ENCODE measurements around the gene C1QTNF8.

DNA sequence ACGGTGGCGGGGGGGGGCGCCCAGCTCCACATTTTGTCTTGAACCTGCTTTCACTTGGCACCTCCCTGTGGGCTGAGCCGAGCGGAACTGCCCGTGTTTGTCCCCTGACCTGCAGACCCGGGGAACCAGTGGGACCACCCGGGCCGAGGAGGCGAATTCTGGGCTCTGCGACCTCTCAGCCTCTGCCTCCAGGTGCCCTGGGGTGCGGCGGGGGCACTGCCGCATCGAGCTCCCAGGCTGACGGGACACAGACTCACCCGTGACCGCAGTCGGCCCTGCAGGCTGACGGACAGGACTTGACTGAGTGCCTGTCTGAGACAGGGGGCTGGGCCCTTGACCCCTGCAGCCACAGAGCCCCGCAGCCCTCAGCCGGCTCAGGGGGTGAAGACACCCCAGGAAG lies 11.1 kb upstream of the C1QTNF8 start:
- TF ChIP-seq, protein P1, sequence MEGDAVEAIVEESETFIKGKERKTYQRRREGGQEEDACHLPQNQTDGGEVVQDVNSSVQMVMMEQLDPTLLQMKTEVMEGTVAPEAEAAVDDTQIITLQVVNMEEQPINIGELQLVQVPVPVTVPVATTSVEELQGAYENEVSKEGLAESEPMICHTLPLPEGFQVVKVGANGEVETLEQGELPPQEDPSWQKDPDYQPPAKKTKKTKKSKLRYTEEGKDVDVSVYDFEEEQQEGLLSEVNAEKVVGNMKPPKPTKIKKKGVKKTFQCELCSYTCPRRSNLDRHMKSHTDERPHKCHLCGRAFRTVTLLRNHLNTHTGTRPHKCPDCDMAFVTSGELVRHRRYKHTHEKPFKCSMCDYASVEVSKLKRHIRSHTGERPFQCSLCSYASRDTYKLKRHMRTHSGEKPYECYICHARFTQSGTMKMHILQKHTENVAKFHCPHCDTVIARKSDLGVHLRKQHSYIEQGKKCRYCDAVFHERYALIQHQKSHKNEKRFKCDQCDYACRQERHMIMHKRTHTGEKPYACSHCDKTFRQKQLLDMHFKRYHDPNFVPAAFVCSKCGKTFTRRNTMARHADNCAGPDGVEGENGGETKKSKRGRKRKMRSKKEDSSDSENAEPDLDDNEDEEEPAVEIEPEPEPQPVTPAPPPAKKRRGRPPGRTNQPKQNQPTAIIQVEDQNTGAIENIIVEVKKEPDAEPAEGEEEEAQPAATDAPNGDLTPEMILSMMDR (IDR thresholded peaks at IDR 0.05; ENCODE audit: insufficient read depth, low read depth, low read length) = no peak
- no peak for TF ChIP-seq EZH2 (IDR thresholded peaks at IDR 0.05; ENCODE audit: insufficient read depth, low read length)

Data from astrocyte (in vitro differentiated cells and primary cell).